Osteocyte (in vitro differentiated cells): ENCODE data around the gene OPN3. TPM values are rescaled to one million over a fixed set of nuclear protein-coding genes. Genes with fewer than 3 reads are reported as not detected.

Source experiments
- DNase-seq: peaks from one replicate; pipeline ENCODE4 v3.0.0; 2021; ENCODE audit warnings: mixed read lengths; ENCODE audit not compliant: unreplicated experiment; ENCODE audit errors: extremely low spot score
- H3K27ac Mint-ChIP-seq: one replicate; pipeline ENCODE4 v1.8.0; 2021; ENCODE audit warnings: mild to moderate bottlenecking, mixed read lengths; ENCODE audit not compliant: unreplicated experiment
- H3K27me3 Mint-ChIP-seq: one replicate; pipeline ENCODE4 v1.8.0; 2021; ENCODE audit warnings: mixed read lengths; ENCODE audit not compliant: unreplicated experiment
- H3K36me3 Mint-ChIP-seq: one replicate; pipeline ENCODE4 v1.8.0; 2021; ENCODE audit warnings: mixed read lengths; ENCODE audit not compliant: unreplicated experiment
- H3K4me1 Mint-ChIP-seq: one replicate; pipeline ENCODE4 v1.8.0; 2021; ENCODE audit warnings: mixed read lengths; ENCODE audit not compliant: unreplicated experiment
- H3K4me3 Mint-ChIP-seq: one replicate; pipeline ENCODE4 v1.8.0; 2021; ENCODE audit warnings: mild to moderate bottlenecking, moderate library complexity, mixed read lengths; ENCODE audit not compliant: unreplicated experiment
- H3K9me3 Mint-ChIP-seq: one replicate; pipeline ENCODE4 v1.8.0; 2021; ENCODE audit warnings: mixed read lengths; ENCODE audit not compliant: unreplicated experiment
- total RNA-seq: library from RNA; stranded (reverse); gene quantifications from 2 replicates; pipeline ENCODE4 v1.2.1, GENCODE V29; 2021
- TF ChIP-seq, protein P1 (sequence below): fragments of 200-600 bp; sonication (generic); IDR thresholded peaks from 2 replicates; pipeline ENCODE4 v1.5.0; 2021; ENCODE audit warnings: antibody characterized with exemption, mild to moderate bottlenecking, moderate library complexity

Gene OPN3
- total RNA-seq, 1 donor from 2014 or later: 15.8 TPM

DNA sequence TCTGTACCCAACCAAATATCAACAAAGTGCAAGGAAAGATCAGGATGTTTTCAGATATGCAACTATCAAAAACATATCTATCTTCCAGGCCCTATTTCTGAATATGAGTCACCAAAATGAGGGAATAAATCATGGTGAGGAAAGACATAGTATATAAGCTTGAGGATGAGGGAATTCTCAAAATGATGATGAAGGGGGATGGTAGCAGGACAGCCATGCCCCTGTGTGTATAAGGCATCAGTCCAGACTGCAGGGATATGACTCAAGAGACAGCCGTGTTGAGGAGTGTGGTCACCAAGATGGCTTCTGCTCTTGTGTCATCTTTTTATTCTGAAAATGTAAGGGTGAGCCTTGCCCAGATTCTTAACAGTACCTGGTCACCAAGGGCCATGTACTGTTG is 7.5 kb upstream of the OPN3 start:
- TF ChIP-seq, protein P1, sequence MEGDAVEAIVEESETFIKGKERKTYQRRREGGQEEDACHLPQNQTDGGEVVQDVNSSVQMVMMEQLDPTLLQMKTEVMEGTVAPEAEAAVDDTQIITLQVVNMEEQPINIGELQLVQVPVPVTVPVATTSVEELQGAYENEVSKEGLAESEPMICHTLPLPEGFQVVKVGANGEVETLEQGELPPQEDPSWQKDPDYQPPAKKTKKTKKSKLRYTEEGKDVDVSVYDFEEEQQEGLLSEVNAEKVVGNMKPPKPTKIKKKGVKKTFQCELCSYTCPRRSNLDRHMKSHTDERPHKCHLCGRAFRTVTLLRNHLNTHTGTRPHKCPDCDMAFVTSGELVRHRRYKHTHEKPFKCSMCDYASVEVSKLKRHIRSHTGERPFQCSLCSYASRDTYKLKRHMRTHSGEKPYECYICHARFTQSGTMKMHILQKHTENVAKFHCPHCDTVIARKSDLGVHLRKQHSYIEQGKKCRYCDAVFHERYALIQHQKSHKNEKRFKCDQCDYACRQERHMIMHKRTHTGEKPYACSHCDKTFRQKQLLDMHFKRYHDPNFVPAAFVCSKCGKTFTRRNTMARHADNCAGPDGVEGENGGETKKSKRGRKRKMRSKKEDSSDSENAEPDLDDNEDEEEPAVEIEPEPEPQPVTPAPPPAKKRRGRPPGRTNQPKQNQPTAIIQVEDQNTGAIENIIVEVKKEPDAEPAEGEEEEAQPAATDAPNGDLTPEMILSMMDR: no peak
- no peak overlapping the region for H3K4me3 Mint-ChIP-seq
- no peaks in the 10 kb centered on the region for H3K36me3 Mint-ChIP-seq
- no peaks in the 10 kb centered on the region for H3K4me1 Mint-ChIP-seq
- H3K9me3 Mint-ChIP-seq: no peaks in the 10 kb centered on the region
- no peak overlapping the region for H3K27ac Mint-ChIP-seq
- no peak for DNase-seq
- peaks cover 15% of the 10 kb centered on the region for H3K27me3 Mint-ChIP-seq

DNA sequence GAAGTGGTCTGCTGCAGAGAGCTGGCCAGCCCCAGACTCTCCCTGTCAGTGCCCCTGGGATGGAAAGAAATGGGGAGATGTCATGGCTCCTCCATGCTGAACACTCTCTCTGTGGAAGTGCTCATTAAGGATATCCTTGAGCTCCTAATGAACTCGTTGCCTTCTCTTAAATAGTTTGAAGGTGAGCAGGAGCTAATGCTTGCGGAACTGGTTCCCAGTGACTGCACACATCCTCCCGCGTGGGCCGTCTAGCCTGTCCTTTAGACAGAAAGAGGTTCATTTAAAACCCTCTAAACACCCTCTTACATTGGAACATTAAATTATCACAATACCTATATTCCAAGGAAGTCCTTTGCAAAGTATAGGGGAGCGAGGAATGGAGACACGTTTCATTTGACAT is 6.0 kb upstream of the OPN3 start:
- Mint-ChIP-seq H3K27me3 (peaks cover 14% of the 10 kb centered on the region), H3K4me3 (no peak overlapping the region), H3K4me1 (peaks cover 9% of the 10 kb centered on the region), H3K9me3 (no peaks in the 10 kb centered on the region), H3K36me3 (no peaks in the 10 kb centered on the region), H3K27ac (no peak overlapping the region)
- DNase-seq: no peak
- TF ChIP-seq, protein P1: no peak

DNA sequence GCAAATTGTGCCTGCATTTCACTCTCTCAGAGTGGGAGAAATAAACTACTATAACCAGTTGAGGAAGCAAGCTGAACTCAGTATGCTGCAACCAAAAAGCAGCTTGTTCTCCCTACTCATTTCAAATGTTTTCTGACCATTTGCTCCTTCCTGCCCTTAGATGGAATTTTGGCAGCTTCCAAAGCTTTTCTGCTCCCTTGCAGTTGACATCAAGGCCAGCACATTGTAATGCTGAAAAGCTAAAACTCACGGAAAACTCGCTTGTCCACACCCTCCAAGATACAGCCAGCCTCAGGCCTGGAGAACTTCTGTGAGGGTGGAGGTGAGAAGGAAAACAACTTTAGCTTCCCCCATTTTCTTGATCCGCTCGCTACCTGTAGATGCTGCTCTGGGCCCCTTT is 5.0 kb upstream of the OPN3 start:
- no peak for DNase-seq
- Mint-ChIP-seq H3K4me3 (no peak overlapping the region), H3K27ac (no peak overlapping the region)

DNA sequence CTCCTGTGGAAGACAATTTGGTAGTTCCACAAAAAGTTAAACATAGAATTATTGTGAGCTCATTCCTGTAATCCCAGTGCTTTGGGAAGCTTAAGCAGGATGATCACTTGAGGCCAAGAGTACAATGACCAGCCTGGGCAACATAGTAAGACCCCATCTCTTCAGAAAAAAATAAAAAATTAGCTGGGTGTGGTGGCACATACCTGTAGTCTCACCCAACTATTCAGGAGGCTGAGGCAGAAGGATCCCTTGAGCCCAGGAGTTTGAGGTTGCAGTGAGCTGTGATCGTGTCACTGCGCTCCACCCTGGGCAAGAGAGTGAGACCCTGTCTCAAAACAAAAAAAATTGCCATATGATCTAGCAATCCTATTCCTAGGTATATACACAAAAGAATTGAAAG is 4.1 kb upstream of the OPN3 start:
- H3K9me3 Mint-ChIP-seq: no peaks in the 10 kb centered on the region
- DNase-seq: no peak
- TF ChIP-seq, protein P1: no peak
- no peak overlapping the region for H3K27ac Mint-ChIP-seq
- H3K4me1 Mint-ChIP-seq: peaks cover 16% of the 10 kb centered on the region
- H3K36me3 Mint-ChIP-seq: no peaks in the 10 kb centered on the region
- no peak overlapping the region for H3K4me3 Mint-ChIP-seq
- no peaks in the 10 kb centered on the region for H3K27me3 Mint-ChIP-seq

More for the DNA sequence above, 5.0 kb upstream of the OPN3 start:
- TF ChIP-seq, protein P1: no peak
- no peaks in the 10 kb centered on the region for H3K9me3 Mint-ChIP-seq
- peaks cover 15% of the 10 kb centered on the region for H3K4me1 Mint-ChIP-seq
- H3K36me3 Mint-ChIP-seq: no peaks in the 10 kb centered on the region
- H3K27me3 Mint-ChIP-seq: peaks cover 8% of the 10 kb centered on the region

DNA sequence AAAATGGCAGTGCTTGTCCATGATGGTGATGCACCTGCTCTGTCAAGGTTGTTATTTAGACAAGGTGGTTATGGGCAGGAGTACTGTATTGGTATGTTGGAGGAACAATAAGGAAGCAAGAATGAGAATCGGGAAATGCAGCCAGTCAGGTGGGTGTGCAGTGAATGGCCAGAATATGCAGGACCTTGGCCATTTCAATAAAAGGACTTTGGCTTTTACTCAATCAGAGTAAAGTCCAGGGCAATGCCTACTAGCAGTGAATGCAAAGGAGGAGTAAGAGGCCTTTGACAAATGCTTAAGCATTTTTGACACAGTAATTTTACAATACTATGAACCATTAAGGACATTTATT is 2.4 kb upstream of the OPN3 start:
- Mint-ChIP-seq H3K4me1 (peaks cover 32% of the 10 kb centered on the region), H3K27me3 (no peaks in the 10 kb centered on the region), H3K9me3 (no peaks in the 10 kb centered on the region), H3K27ac (no peak overlapping the region), H3K36me3 (no peaks in the 10 kb centered on the region), H3K4me3 (no peak overlapping the region)
- DNase-seq: no peak
- TF ChIP-seq, protein P1: no peak
